GM10847 (cell line): ENCODE data around the gene NTMT1.

Experiments used
- POLR2A ChIP-seq: IDR thresholded peaks from 2 replicates; pipeline ENCODE4 v1.6.1; 2011; ENCODE audit not compliant: insufficient read length; ENCODE audit errors: extremely low read depth

The NTMT1 gene

DNA sequence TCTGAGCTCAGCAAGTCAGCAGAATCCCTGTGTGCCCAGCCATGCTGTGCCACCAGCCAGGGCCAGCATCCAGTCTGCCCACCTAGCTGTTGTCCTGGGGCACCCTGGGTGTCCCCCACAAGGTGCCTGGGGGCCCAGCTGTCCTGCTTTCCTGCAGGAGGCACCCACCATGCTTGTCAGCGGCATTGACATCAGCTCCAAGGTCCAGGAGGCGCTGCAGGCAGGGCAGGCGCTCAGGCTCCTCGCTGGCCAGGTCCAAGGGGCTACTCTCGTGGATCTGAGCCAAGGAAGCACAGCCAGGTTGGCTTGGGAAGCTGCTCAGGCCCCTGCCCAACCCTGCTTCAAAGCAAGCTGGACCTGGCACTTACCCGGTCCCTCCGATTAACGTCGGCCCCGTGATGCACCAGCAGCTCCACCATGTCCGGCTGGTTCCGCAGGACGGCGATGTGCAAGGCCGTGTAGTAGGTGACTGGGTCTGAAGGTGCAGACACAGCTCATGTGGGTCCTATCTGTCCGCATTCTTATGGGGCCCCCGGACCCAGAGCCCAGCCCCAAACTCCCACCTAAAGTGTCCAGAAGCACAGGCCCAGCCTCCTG is 13.2 kb downstream of the NTMT1 start:
- TF ChIP-seq POLR2A = no peak

DNA sequence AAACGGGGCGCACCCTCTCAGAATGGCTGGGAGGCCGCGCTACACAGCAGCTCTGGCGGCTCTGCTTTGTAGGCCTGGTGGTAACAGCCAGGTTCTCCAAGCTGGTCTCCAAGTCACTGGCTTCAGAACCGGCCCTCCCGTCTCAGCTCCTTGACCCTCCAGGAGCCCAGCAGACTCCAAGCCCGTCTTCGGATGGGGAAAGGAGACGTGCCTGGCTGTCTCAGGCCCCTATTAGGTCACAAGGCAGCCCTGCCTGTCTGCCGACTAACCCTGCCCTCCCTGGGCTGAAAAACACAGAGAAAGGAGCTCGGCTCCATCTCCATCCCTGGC is 13.8 kb downstream of the NTMT1 start:
- no peak for TF ChIP-seq POLR2A

DNA sequence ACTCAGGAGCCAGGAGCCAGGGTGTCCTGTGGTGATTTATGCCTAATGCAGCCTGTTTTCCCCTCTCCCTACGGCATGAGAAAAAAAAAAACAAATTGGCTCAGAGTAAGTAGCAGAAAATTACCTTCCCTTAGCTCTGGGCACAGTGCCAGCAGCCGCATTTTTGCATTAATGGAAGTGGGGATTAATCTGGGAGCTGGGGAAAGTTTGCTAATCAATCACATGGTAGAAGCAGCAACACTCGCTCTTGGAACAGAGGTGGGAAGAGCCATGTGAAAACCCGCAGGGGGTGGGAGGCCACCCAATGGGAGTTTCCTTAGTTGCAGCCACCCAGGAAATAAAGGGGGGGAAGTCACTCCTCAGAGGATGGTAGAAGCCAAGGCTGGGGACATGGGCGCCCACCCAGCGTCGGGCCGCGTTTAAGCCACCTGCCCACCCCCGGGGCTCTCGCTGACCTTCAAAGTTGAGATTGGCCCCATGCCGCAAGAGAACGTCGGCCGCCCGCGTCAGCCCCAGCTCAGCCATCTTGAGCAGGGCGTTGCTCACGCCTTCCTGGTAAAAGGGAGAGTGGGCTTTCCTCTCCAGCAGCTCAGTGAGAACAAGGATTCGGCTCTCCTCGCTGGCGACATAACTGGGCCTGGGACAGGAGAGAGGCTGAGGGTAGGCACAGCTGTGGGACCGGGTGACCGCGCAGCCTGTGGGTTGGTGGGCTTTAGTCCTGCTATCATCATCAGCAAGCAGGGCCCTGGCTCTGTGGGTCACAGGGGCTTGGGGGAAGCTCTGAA is 14.3 kb downstream of the NTMT1 start:
- TF ChIP-seq POLR2A = no peak

- TF ChIP-seq POLR2A = no peak
These were observed 15.1 kb downstream of the NTMT1 start for GRCh38 chr9:129640871-129641749.

DNA sequence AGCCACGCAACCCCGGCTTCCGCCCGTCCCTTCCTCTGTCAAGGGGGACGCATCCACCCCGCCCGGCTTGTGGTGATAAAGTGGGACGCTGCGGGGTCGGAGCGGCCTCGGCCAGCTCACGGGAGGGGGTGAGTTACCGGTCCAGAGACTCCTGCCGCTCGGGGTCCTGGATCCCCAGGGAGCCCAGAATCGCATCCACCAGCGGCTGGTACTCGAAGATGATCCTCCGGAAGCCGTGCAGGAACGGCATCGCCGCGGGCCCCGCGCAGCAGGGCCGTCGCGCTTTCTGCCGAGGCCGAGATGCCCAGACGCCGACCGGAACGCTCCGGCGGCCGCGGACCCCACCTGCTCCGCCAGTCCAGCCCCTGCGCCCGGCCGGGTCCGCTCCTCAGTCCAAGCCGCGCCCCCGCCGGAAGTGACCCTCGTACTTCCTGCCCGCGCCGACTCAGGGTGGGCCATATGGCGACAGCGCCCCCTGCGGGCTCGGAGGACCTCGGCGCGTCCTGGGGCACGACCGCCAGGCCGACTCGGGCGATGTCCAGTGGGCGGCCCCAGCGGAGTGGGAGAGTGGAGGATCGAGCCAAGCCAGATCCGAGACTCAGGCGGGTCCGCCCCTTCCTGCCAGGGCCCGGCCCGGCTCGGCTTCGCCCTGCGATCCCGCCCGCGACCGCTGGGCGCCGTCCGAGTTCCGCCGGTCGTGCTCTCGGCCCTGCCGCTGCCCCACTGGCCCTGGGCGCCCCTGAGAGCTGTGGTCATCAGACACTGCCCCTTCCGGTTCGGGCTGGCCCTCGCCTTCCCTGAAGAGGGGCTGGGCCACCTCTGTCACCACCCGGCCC is 16.0 kb downstream of the NTMT1 start, which contains the start of gene ASB6:
TSS of gene ASB6 (minus strand) at position 402 of the 836 bp plus-strand sequence. CDS start at position 250, 152 bp downstream.
- TF ChIP-seq POLR2A = peak; percentile 78

DNA sequence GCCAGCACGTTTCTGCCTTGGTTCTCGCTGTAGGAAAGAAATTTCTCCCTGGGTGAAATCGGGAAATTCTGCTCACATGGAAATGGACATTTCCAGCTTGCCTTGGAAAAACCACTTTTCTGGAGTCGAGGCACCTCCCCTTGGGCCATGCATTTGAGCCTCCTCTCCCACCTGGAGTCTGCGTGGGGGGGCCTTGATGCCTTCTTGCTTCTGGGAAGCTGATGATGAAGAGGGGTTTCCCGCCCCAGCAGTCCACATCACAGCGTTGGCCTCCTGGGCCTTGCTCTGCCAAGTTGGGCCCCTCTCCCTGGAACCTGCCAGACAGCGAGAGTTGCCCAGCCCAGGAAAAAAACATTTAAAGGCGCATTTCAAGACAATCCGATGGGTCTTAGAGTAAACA is 17.7 kb downstream of the NTMT1 start:
- TF ChIP-seq POLR2A = no peak

DNA sequence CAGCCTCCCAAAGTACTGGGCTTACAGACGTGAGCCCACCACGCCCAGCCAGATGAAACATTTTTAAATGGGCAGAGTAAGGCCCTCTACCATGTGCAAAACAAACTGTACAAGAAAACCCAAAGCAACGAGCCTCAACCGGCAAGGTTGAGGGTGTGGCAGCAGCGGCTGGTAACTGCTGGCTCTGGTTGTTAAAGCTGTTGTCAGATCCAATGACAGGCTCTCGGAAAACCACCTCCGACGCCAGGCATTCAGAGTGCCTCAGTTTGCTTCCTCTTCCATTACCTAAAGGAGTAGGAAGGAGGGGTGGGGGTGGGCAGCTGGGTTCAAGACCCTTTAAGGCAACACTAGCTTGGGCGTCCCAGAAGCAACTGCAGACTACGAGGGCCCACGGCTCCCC is 18.4 kb downstream of the NTMT1 start:
- TF ChIP-seq POLR2A = no peak

DNA sequence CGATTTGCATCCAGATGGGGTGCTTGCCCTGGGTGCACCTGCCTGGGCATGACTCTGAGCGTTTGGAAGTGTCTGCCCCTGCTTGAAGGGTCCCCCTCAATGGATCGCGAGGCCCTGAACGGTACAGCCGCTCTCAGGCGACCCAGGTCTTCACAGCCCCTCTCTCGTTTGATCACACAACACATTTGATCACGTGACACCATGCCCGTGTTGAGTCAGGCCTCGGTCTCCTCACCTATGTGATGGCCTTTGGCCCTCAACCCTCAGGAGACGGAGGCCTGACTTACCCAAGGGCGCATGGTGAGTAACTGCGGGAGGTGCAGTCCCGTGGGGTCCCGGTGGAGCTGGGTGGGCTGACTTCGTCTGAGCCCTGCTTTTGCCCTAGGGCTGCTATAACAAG is 18.9 kb downstream of the NTMT1 start:
- TF ChIP-seq POLR2A = no peak

GRCh38 chr9:129646252-129646651 is 20.3 kb downstream of the NTMT1 start:
- TF ChIP-seq POLR2A = no peak

DNA sequence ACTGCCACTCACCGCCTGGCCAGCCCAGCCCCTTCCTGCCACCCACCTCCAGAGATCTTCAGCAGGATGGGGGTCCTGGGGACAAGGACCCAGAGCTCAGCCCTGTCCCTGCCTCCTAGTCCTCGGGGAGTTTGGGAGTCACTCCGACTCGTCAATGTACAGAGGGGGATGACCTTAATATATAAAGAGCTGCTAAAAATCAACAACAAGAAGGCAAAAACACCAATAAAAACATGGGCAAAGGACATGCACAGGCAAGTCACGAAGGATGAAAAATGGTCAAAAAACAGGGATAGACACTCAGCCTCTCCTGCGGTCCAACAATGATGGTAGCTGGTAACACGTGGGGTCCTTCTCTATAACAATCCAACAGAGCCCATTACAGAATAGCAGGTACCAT is 20.7 kb downstream of the NTMT1 start:
- no peak for TF ChIP-seq POLR2A

GRCh38 chr9:129647635-129648034 is 21.7 kb downstream of the NTMT1 start:
- no peak for TF ChIP-seq POLR2A

- TF ChIP-seq POLR2A = no peak
These were observed 22.3 kb downstream of the NTMT1 start for GRCh38 chr9:129648092-129648763.

DNA sequence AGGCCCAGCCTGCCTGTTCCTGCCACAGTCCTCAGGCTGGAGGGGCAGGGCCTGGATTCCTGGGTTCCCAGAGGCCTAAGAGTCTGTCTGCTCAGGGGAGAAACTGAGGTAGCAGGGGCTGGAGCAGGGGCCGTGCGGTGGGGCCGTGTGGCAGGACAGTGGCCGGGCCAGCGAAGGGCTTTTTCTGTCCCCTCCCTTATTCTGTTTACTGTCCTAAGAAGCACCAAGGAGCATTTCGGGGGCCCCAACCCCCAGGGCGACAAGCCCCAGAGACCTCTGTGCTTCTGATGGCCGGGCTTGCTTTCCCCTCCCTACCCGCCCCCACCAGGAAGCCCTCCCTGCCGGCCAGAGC is 22.8 kb downstream of the NTMT1 start:
- no peak for TF ChIP-seq POLR2A
